Embryonic facial prominence (tissue), 1 donor: ENCODE measurements around the gene OCA2.

Experiments
- DNase-seq: peaks from one replicate; pipeline ENCODE4 v3.0.0-alpha.2; 2016; ENCODE audit errors: extremely low spot score

Gene OCA2

GRCh38 chr15:28104326-28104725, 5.2 kb upstream of the OCA2 start:
- DNase-seq = no peak

- DNase-seq = no peak
Observed at GRCh38 chr15:28103831-28104230, 4.7 kb upstream of the OCA2 start.

GRCh38 chr15:28101983-28102441, 2.9 kb upstream of the OCA2 start:
- no peak for DNase-seq

DNA sequence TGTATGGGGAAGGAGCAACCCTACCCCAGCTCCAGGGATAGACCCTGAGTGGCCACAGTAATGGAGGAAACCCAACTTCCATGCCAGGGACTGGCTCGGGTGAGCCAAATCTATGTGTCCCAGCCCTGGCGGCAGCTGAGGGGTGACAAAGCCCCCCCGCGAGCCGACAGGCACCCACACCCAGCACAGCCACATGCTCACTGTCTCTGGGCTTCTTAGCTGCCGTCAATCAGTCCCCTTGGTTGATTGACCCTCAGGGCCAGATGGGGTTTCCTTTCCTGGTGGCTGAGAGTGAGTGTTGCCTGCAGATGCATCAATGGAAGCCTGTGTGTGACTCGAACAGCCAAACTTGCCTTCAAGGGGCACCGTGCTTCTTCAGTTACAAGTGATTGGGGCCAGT, 2.1 kb upstream of the OCA2 start:
- no peak for DNase-seq

GRCh38 chr15:28100516-28101195, 1.5 kb upstream of the OCA2 start:
- no peak for DNase-seq

DNA sequence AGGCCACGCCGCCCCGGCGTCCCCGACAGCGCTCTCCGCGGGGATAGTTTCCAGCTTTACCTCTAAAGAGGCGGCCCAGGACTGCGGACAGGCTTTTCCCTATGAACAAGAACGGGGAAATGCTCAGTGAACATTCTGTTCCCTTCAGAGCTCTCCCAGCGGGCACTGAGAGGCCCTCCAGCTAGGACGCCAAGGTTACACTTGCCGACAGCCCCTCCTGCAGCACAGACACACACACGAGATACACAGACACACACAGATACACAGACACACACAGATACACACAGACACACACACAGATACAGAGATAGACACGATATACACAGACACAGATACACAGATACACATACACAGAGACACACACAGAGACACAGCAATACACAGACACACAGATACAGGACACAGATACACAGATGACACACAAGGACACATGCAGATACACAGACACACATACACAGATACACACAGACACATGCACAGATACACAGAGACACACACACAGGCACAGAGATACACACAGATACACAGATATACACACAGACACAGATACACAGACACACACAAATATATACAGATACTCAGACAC, 533 bp upstream of the OCA2 start:
- no peak for DNase-seq

GRCh38 chr15:28098360-28098765, 752 bp downstream of the OCA2 start:
- DNase-seq = no peak

GRCh38 chr15:28097656-28098359, 1.3 kb downstream of the OCA2 start:
- no peak for DNase-seq

GRCh38 chr15:28096670-28097431, 2.3 kb downstream of the OCA2 start:
- no peak for DNase-seq

DNA sequence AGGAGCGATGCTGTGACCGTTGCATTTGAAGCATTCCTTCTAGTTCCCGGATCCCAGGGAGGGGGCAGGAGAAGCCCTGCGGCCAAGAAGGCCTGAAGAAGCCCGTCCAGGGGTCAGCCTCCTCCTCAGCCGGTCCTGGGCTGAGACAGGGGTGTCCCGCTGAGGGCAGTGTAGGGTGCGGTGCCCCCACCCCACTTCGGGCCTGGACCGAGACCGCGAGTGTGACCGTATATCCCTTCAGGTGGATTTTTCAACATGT, 2.8 kb downstream of the OCA2 start:
- DNase-seq = no peak

DNA sequence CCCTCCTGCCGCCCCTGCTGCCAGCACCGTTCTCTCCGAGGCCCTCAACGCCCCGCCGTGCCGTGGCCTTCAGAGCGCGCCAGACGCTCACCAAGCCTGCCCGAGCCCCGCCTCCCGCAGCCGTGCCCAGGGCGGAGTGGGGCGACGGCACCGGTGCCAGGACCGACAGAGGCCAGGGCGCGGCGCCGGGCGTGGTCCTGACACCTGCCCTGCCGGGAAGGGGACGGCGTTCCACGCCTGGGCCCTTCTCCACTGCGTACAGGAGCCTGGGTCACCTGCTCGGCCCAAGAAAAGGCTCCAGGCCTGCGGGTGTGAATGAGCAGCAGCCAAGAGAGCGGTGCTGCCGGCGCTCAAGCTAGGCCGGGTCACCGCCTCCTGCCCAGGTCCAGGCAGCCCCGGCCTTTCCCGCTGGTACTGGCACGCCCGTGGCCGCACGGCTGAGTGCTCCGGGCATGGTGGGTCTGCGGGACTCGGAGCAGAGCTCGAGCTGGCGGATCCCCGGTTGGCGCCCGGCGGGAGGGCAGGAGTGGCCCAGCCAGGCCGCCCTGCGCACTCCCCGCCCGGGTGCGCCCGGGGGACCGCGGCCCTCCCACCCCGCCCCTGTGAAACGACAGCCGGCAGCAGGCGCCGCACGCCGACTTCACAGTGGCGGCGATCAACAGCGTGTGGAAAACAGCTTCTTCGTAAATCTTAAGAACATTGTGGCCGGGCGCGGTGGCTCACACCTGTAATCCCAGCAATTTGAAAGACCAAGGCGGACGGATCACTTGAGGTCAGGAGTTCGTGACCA, 4.2 kb downstream of the OCA2 start:
- DNase-seq = no peak

- DNase-seq = no peak
Observed at GRCh38 chr15:28093752-28094535, 5.2 kb downstream of the OCA2 start.

DNA sequence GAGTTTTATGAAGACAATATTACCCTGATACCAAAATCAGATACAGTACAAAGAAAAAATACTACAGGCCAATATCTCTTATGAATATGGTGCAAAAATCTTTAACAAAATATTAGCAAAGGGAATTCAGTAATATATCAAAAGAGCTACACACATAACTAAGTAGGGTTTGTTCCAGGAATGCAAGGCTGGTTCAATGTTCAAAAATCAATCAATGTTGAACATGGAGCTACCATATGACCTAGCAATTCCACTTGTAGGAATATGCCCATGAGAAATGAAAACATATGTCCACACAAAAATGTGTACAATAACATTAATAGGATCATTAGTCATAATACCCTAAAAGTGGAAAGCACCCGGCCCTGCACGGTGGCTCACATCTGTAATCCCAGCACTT, 7.8 kb downstream of the OCA2 start:
- no peak for DNase-seq

DNA sequence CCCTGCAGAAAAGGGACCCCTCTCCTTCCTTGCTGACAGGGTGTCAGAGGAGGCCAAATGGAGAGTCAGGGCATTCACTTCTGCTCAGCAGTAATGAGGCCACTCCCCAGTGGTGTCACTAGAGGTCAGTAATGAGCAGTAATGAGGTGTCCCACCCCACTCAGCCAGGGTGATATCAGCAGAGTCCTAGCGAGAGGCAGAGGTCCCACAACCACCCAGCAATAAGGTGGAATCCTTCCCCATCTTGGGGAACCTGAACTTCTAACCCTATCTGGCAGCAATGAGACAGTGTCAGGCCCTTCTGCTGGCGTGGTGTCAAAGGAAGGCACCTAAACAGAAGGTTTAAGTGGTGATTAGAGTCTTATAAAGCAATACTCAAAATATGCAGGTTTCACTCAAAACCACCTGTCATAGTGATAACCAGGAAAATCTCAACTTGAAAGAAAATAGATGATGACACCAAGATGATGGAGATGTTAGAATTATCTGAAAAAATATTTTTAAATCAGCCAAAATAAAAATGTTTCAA, 12.9 kb downstream of the OCA2 start:
- no peak for DNase-seq

DNA sequence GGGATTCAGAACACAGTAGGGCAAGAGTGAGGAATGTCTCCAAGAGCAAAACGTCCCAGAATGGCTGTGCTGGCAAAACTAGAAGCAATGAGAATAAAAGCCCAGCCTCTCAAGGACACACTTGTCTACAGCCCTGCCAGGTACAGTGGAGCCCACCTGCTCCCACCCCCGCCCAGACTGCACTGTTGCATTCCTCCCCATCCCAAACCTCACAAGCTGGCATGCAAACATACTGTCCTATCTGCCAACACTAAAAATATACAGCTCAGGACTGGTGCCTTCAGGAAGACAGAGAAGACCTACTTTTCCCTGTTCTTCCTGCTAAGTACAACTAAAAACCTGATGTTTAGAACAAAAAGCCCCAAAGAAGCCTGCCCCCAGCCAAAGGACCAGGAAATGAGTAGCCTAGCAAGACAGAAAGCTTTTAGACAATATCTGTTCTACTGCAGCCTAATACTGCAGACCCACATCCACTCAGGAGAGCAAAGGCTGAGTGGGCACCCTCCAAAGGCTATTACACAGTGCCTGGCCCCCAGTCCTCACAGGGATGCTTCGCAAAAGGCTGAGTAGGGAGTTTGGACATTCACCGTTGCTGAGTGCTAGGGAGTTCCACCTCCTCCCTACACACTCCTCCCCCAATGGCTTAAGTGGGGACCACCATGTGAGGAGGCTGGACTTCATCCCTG, 13.5 kb downstream of the OCA2 start:
- no peak for DNase-seq

GRCh38 chr15:28084547-28084946, 14.6 kb downstream of the OCA2 start:
- DNase-seq = no peak

DNA sequence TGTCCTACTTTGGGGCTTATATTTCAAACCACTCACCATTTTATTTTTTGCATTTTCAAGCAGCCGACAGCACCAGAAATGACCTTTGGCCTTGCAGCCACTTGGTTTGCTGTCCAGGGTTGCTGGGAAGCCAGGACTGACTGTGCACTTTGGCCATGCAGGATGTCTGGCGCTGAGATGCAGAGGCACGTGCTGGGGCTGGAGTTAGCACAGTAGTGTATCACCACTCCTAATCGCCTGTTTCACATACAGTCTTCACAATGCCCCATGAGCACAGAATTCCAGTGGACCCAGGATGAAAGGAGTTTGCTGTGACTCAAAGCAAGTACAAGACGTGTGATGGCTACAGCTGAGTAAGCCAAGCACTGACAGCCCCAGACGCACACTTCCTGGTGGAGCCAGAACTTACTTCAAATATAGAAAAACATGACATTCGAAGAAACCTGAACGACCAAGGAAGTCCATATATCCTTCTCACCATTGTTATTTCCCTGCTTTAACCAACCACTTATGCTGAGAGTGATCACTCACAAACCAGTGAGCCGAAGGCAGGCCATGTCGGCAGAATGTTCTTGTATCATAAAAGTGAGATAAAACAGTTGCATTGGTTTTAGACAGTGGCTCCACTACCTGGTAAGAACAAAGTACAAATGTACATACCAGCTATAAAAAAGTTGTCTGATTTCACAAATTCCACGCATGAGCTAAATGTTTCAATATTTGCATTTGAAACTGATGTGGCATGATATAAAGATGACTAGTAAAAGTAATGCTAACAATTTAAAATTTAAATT, 16.0 kb downstream of the OCA2 start:
- no peak for DNase-seq

GRCh38 chr15:28081594-28081993, 17.5 kb downstream of the OCA2 start:
- no peak for DNase-seq

DNA sequence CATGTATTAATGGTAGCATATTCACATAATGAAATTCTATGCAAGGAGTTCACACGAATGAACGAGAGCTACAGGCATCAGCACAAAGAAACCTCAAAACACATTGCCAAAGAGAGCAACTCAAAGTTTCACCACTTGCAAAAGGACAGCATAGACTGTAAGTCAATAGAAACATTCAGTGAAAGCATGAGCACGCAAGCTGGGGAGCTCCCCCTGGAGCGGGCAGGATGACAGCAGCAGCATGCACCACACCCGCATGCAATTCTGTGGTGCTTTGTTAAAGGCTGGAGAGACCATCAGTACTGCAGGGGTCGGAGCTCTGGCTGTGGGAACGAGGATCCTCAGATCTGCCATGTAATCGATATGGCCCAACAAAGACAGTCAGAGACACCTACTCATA, 18.7 kb downstream of the OCA2 start:
- no peak for DNase-seq
